ENCODE results near the gene HAUS7.

The HAUS7 gene

GRCh38 chrX:153457136-153457825, 13.1 kb downstream of the HAUS7 start:
- CTCF ChIA-PET: interaction anchor here (3.1 kb wide), 1 partner anchor 15 kb away, joined by 15 read pairs; the partner anchor contains the start of gene HAUS7
- no peak for TF ChIP-seq CTCF (IDR thresholded peaks at IDR 0.05; ENCODE audit: control extremely low read depth, extremely low read depth, low read depth, missing control alignments)
- no peak for DNase-seq (ENCODE audit: extremely low spot score)
- POLR2A ChIA-PET: no interaction called here

GRCh38 chrX:153456704-153457103, 13.7 kb downstream of the HAUS7 start:
- no peak for TF ChIP-seq CTCF (IDR thresholded peaks at IDR 0.05; ENCODE audit: control extremely low read depth, extremely low read depth, low read depth, missing control alignments)
- ChIA-PET POLR2A (no interaction called here), CTCF (interaction anchor here (3.1 kb wide), 1 partner anchor 15 kb away, joined by 15 read pairs; the partner anchor contains the start of gene HAUS7)
- no peak for DNase-seq (ENCODE audit: extremely low spot score)

- no peak for DNase-seq (ENCODE audit: extremely low spot score)
- no peak for TF ChIP-seq CTCF (IDR thresholded peaks at IDR 0.05; ENCODE audit: control extremely low read depth, extremely low read depth, low read depth, missing control alignments)
- POLR2A ChIA-PET: no interaction called here
- CTCF ChIA-PET: interaction anchor here (3.1 kb wide), 1 partner anchor 16 kb away, joined by 15 read pairs; the partner anchor contains the start of gene HAUS7
These were observed 14.2 kb downstream of the HAUS7 start for GRCh38 chrX:153456161-153456560.

GRCh38 chrX:153455571-153455970, 14.8 kb downstream of the HAUS7 start:
- DNase-seq (ENCODE audit: extremely low spot score): no peak
- no peak for TF ChIP-seq CTCF (IDR thresholded peaks at IDR 0.05; ENCODE audit: control extremely low read depth, extremely low read depth, low read depth, missing control alignments)
- ChIA-PET CTCF (no interaction called here), POLR2A (no interaction called here)

GRCh38 chrX:153454901-153455550, 15.3 kb downstream of the HAUS7 start:
- POLR2A ChIA-PET: no interaction called here
- TF ChIP-seq CTCF (IDR thresholded peaks at IDR 0.05; ENCODE audit: control extremely low read depth, extremely low read depth, low read depth, missing control alignments): no peak
- no peak for DNase-seq (ENCODE audit: extremely low spot score)
- CTCF ChIA-PET: no interaction called here

- ChIA-PET CTCF (no interaction called here), POLR2A (no interaction called here)
- TF ChIP-seq CTCF (IDR thresholded peaks at IDR 0.05; ENCODE audit: control extremely low read depth, extremely low read depth, low read depth, missing control alignments): no peak
- no peak for DNase-seq (ENCODE audit: extremely low spot score)
These were observed 19.5 kb downstream of the HAUS7 start for GRCh38 chrX:153450949-153451277.

Data from GM10248 (cell line).